Measurements from ENCODE around the gene CACNA1C. TPM values are rescaled to one million over a fixed set of nuclear protein-coding genes. Genes with fewer than 3 reads are reported as not detected.

CACNA1C gene
- total RNA-seq, 1 experiment from 2014 or later = 1.8 TPM

GRCh38 chr12:2035431-2036055 lies 17.2 kb upstream of the CACNA1C start:
- no peak for DNase-seq (ENCODE audit: low read depth)

- DNase-seq (ENCODE audit: low read depth) = no peak
Measured at GRCh38 chr12:2039034-2039433, 13.8 kb upstream of the CACNA1C start.

- DNase-seq (ENCODE audit: low read depth) = no peak
Measured at GRCh38 chr12:2043054-2043453, 9.7 kb upstream of the CACNA1C start.

- no peak for DNase-seq (ENCODE audit: low read depth)
Measured at GRCh38 chr12:2044165-2044564, 8.6 kb upstream of the CACNA1C start.

GRCh38 chr12:2046957-2047356 lies 5.8 kb upstream of the CACNA1C start:
- DNase-seq (ENCODE audit: low read depth) = no peak

- no peak for DNase-seq (ENCODE audit: low read depth)
Measured at GRCh38 chr12:2047752-2048151, 5.0 kb upstream of the CACNA1C start.

GRCh38 chr12:2049604-2050540 lies 2.9 kb upstream of the CACNA1C start:
- DNase-seq (ENCODE audit: low read depth) = peak; percentile 19

- no peak for DNase-seq (ENCODE audit: low read depth)
Measured at GRCh38 chr12:2051700-2052621, 826 bp upstream of the CACNA1C start.

GRCh38 chr12:2053691-2054090 lies 904 bp downstream of the CACNA1C start:
- DNase-seq (ENCODE audit: low read depth) = peak; percentile 33

GRCh38 chr12:2054091-2055018 lies 1.6 kb downstream of the CACNA1C start:
- DNase-seq (ENCODE audit: low read depth) = peak; percentile 44

- peak; percentile 79 for DNase-seq (ENCODE audit: low read depth)
Measured at GRCh38 chr12:2057041-2057794, 4.4 kb downstream of the CACNA1C start.

GRCh38 chr12:2057795-2058408 lies 5.1 kb downstream of the CACNA1C start:
- DNase-seq (ENCODE audit: low read depth) = peak; percentile 20

- no peak for DNase-seq (ENCODE audit: low read depth)
Measured at GRCh38 chr12:2058837-2059236, 6.0 kb downstream of the CACNA1C start.

GRCh38 chr12:2061402-2061801 lies 8.6 kb downstream of the CACNA1C start:
- DNase-seq (ENCODE audit: low read depth) = no peak

GRCh38 chr12:2064071-2064507 lies 11.3 kb downstream of the CACNA1C start:
- DNase-seq (ENCODE audit: low read depth) = peak; percentile 75

GRCh38 chr12:2068653-2069052 lies 15.9 kb downstream of the CACNA1C start:
- no peak for DNase-seq (ENCODE audit: low read depth)

- no peak for DNase-seq (ENCODE audit: low read depth)
Measured at GRCh38 chr12:2070440-2071045, 17.8 kb downstream of the CACNA1C start.

GRCh38 chr12:2074792-2075191 lies 22.0 kb downstream of the CACNA1C start:
- DNase-seq (ENCODE audit: low read depth) = no peak
